GM23248 (cell line): ENCODE results near the gene ELAVL2. TPM values are rescaled to one million over a fixed set of nuclear protein-coding genes. Genes with fewer than 3 reads are reported as not detected.

Experiments
- DNase-seq: peaks from one replicate; pipeline ENCODE4 v3.0.0-alpha.2; 2015
- H2AFZ ChIP-seq: fragments of 200-600 bp; sonication (generic); 2 replicates; pipeline ENCODE4 v1.6.1; 2016; ENCODE audit warnings: antibody characterized with exemption
- H3F3A ChIP-seq: fragments of 200-600 bp; sonication (generic); 2 replicates; pipeline ENCODE4 v1.6.1; 2016; ENCODE audit warnings: mild to moderate bottlenecking, antibody characterized with exemption, mixed run types; ENCODE audit not compliant: insufficient read depth
- H3K27ac ChIP-seq: fragments of 200-600 bp; sonication (generic); 2 replicates; pipeline ENCODE4 v1.5.1; 2016; ENCODE audit warnings: mild to moderate bottlenecking
- H3K27me3 ChIP-seq: fragments of 200-600 bp; sonication (generic); replicated peaks from 2 replicates; pipeline ENCODE4 v1.6.1; 2016; ENCODE audit warnings: mild to moderate bottlenecking; ENCODE audit not compliant: insufficient read depth
- H3K36me3 ChIP-seq: fragments of 200-600 bp; sonication (generic); 2 replicates; pipeline ENCODE4 v1.6.1; 2016; ENCODE audit warnings: low read depth, mild to moderate bottlenecking
- H3K4me1 ChIP-seq: fragments of 200-600 bp; sonication (generic); 2 replicates; pipeline ENCODE4 v1.6.1; 2016; ENCODE audit warnings: mild to moderate bottlenecking; ENCODE audit not compliant: insufficient read depth
- H3K4me2 ChIP-seq: fragments of 200-600 bp; sonication (generic); one replicate; pipeline ENCODE4 v1.6.1; 2016; ENCODE audit warnings: mild to moderate bottlenecking; ENCODE audit not compliant: unreplicated experiment
- H3K4me3 ChIP-seq: fragments of 200-600 bp; sonication (generic); 2 replicates; pipeline ENCODE4 v1.5.1; 2016; ENCODE audit warnings: mild to moderate bottlenecking
- H3K79me2 ChIP-seq: fragments of 200-600 bp; sonication (generic); 2 replicates; pipeline ENCODE4 v1.6.1; 2016; ENCODE audit warnings: mild to moderate bottlenecking; ENCODE audit not compliant: insufficient read depth
- H3K9ac ChIP-seq: fragments of 200-600 bp; sonication (generic); 2 replicates; pipeline ENCODE4 v1.6.1; 2016; ENCODE audit warnings: mild to moderate bottlenecking
- H3K9me2 ChIP-seq: fragments of 200-600 bp; sonication (generic); 2 replicates; pipeline ENCODE4 v1.6.1; 2016; ENCODE audit warnings: mixed run types, mild to moderate bottlenecking, moderate library complexity; ENCODE audit not compliant: insufficient read depth
- H3K9me3 ChIP-seq: fragments of 200-600 bp; sonication (generic); one replicate; pipeline ENCODE4 v1.6.1; 2017; ENCODE audit warnings: low read depth
- H4K20me1 ChIP-seq: fragments of 200-600 bp; sonication (generic); 2 replicates; pipeline ENCODE4 v1.6.0; 2016; ENCODE audit not compliant: insufficient read depth
- EZH2 ChIP-seq: fragments of 200-600 bp; sonication (generic); IDR thresholded peaks from 2 replicates; pipeline ENCODE4 v1.6.1; 2018; ENCODE audit warnings: antibody characterized with exemption, mild to moderate bottlenecking; ENCODE audit not compliant: insufficient read depth, poor library complexity, severe bottlenecking
- EZH2phosphoT487 ChIP-seq: fragments of 200-600 bp; sonication (generic); IDR thresholded peaks from 2 replicates; pipeline ENCODE4 v1.6.1; 2018; ENCODE audit warnings: antibody characterized with exemption, moderate library complexity, mild to moderate bottlenecking, low read depth; ENCODE audit not compliant: insufficient read depth
- WGBS, 2 experiments: methylation state at CpG; one replicate each; pipeline ENCODE4 v1.1.6; 2015 to 2017; ENCODE audit warnings: low lambda C conversion rate in 2 of 2, low coverage in 1 of 2; ENCODE audit errors: missing lambda C conversion rate in 2 of 2; 5-methylcytosine and 5-hydroxymethylcytosine counted together
- in situ Hi-C: fragments of 300-500 bp; cut with MboI; formaldehyde crosslinking; loops from 2 replicates; pipeline ENCODE4 v1.15.0; 2020
- polyA plus RNA-seq: library from polyadenylated mRNA; unstranded; fragments of >200 nt; fragmentation: Nextera tagmentation; extraction: Ambion mirVana; gene quantifications from 2 replicates; pipeline ENCODE4 v1.2.1, GENCODE V29; 2016
- total RNA-seq: library from RNA; depleted of rRNA; stranded (reverse); fragments of >200 nt; shearing (Covaris generic); gene quantifications from 2 replicates; pipeline ENCODE4 v1.2.3, GENCODE V29; 2014

The ELAVL2 gene
- total and polyA plus RNA-seq, 2 experiments from 2014 or later, result 0.08 TPM; not detected in 1

DNA sequence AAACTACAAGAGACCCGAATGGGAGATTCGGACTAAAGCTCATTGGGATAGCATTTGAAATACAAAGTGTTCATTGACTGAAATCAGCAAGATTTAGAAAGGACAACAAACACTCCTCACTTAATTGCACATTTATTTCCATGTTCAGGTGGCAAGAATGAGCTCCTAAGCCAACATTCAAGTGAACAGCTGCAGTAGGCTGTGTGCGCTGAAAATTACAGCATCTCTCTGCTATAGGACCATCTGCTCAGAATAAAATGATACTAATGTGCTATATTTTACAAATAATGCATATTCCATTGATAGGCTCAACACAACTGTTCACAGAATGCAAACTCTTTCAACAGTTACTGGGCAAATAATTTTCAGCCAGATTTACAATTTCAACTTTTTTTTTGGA, 61.8 kb downstream of the ELAVL2 start:
- in situ Hi-C loops, result no loop called here
- no peaks in the 10 kb centered on the region for H3K9me3 ChIP-seq
- H3K4me3 ChIP-seq, result no peak overlapping the region
- H3K79me2 ChIP-seq, result no peaks in the 10 kb centered on the region
- H2AFZ ChIP-seq, result no peak overlapping the region
- no peaks in the 10 kb centered on the region for H3K9me2 ChIP-seq
- no peak overlapping the region for H3K27ac ChIP-seq
- no peaks in the 10 kb centered on the region for H4K20me1 ChIP-seq
- no peak for DNase-seq
- H3K9ac ChIP-seq, result no peak overlapping the region
- no peak for TF ChIP-seq EZH2
- TF ChIP-seq EZH2phosphoT487, result no peak
- no peaks in the 10 kb centered on the region for H3F3A ChIP-seq
- WGBS, 2 experiments, result 48 to 55% methylated on average over 3 of the region's 3 CpGs
- H3K4me2 ChIP-seq, result no peak overlapping the region
- no peaks in the 10 kb centered on the region for H3K36me3 ChIP-seq
- H3K4me1 ChIP-seq, result no peaks in the 10 kb centered on the region; the same call in 1 of the 2 replicates
- no peaks in the 10 kb centered on the region for H3K27me3 ChIP-seq

DNA sequence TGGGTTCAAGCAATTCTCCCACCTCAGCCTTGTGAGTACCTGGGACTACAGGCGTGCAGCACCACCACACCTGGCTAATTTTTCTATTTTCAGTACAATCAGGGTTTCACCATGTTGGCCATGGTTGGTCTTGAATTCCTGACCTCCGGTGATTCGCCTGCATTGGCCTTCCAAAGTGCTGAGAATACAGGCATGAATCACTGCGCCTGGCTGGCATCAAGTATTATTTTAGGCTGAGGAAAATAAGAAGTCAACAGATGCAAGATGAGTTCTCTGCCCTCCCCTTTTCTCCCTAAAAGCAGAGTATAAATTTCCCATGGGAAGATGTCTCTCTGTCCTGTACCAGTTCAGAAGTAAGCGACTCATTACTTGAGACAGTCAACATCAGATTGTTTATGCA, 71.5 kb downstream of the ELAVL2 start:
- 32 to 45% methylated on average over 5 of the region's 5 CpGs for WGBS, 2 experiments
- no peaks in the 10 kb centered on the region for H3K36me3 ChIP-seq
- no peaks in the 10 kb centered on the region for H3K9me3 ChIP-seq
- H4K20me1 ChIP-seq, result no peaks in the 10 kb centered on the region
- H2AFZ ChIP-seq, result no peak overlapping the region
- no peak overlapping the region for H3K9ac ChIP-seq
- H3K4me3 ChIP-seq, result no peak overlapping the region
- no peak overlapping the region for H3K27ac ChIP-seq
- H3K4me1 ChIP-seq, result no peaks in the 10 kb centered on the region
- H3K4me2 ChIP-seq, result no peak overlapping the region
- DNase-seq, result no peak
- no peaks in the 10 kb centered on the region for H3K9me2 ChIP-seq
- in situ Hi-C loops, result no loop called here
- no peaks in the 10 kb centered on the region for H3K27me3 ChIP-seq
- TF ChIP-seq EZH2, result no peak
- TF ChIP-seq EZH2phosphoT487, result no peak
- H3F3A ChIP-seq, result no peaks in the 10 kb centered on the region
- H3K79me2 ChIP-seq, result no peaks in the 10 kb centered on the region

DNA sequence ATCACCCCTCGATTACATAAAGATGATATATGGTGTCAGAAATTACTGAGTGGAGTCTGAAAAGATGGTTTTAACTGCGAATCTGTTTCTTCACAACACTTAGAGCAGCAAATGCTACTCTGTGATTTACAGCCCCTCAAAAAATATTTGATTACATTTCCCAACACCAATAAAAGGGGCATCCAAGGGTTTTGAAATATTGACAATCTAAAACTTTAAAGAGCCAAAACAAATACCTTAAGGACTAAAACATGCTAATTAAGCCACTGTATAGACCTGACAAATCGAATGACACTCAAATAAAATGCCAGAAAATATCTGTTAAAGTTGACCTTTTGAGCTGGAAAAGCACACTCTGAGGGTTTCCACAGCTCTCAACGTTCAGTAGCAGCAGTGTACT, 73.2 kb downstream of the ELAVL2 start:
- in situ Hi-C loops, result no loop called here
- Histone ChIP-seq H3K4me2 (no peak overlapping the region), H3K9me3 (no peaks in the 10 kb centered on the region), H3K36me3 (no peaks in the 10 kb centered on the region), H3F3A (no peaks in the 10 kb centered on the region), H4K20me1 (no peaks in the 10 kb centered on the region), H3K27ac (no peak overlapping the region), H3K4me3 (no peak overlapping the region), H2AFZ (no peak overlapping the region), H3K79me2 (no peaks in the 10 kb centered on the region), H3K9me2 (no peaks in the 10 kb centered on the region), H3K9ac (no peak overlapping the region), H3K4me1 (no peaks in the 10 kb centered on the region), H3K27me3 (no peaks in the 10 kb centered on the region)
- DNase-seq, result no peak
- 4 to 11% methylated on average over 4 of the region's 4 CpGs for WGBS, 2 experiments
- no peak for TF ChIP-seq EZH2
- no peak for TF ChIP-seq EZH2phosphoT487

DNA sequence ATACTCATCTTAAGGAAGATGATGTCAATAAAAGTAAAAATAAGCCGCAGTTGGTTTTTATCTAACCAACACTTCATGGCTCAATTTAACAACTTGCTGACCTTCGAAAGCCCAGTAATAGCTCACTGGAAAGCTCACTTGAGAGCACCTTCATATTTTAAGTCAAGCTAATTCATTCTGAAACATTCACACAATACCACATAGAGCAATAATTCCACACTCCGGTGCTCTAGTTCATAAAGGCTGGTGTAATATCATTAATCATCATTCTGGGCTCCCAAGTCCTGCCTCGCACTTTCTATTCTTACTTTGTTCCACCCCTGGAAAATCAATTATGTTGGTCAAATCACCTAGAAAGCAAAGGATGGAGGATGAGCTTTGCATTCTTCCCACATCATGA, 74.4 kb downstream of the ELAVL2 start:
- Histone ChIP-seq H3K4me3 (no peak overlapping the region), H3K79me2 (no peaks in the 10 kb centered on the region), H2AFZ (no peak overlapping the region), H3K4me2 (no peak overlapping the region), H3K4me1 (no peaks in the 10 kb centered on the region), H3K27ac (no peak overlapping the region), H3K9me2 (no peaks in the 10 kb centered on the region), H3K36me3 (no peaks in the 10 kb centered on the region), H4K20me1 (no peaks in the 10 kb centered on the region), H3K9ac (no peak overlapping the region), H3K27me3 (no peaks in the 10 kb centered on the region), H3F3A (no peaks in the 10 kb centered on the region), H3K9me3 (no peaks in the 10 kb centered on the region)
- DNase-seq, result no peak
- in situ Hi-C loops, result no loop called here
- TF ChIP-seq EZH2, result no peak
- TF ChIP-seq EZH2phosphoT487, result no peak
- 34 to 41% methylated on average over 4 of the region's 4 CpGs for WGBS, 2 experiments

DNA sequence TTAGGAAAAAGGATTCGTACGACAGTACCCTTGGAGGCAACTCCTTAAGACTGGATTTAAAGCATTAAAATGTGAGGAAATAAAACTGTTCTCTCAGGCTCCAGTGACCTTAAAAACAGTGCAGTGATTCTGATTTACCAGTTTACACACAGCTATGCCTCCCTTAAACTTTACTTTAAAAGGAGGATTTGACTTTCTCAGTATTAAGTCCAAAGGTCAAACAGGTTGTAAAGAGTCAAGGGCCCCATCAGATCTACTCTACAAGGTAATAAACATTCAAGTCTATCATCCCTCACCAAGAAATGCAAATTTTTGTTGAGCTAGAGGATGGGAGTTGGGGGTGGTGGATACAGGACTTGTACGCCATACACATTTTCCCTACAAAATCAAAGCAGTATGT, 75.2 kb downstream of the ELAVL2 start:
- Histone ChIP-seq H3K9ac (no peak overlapping the region), H3K9me3 (no peaks in the 10 kb centered on the region), H3K4me1 (no peaks in the 10 kb centered on the region), H4K20me1 (no peaks in the 10 kb centered on the region), H3K9me2 (no peaks in the 10 kb centered on the region), H3K36me3 (no peaks in the 10 kb centered on the region), H3K27ac (no peak overlapping the region), H3F3A (no peaks in the 10 kb centered on the region), H2AFZ (no peak overlapping the region), H3K79me2 (no peaks in the 10 kb centered on the region), H3K4me2 (no peak overlapping the region), H3K27me3 (no peaks in the 10 kb centered on the region), H3K4me3 (no peak overlapping the region)
- no peak for DNase-seq
- TF ChIP-seq EZH2 (no peak), EZH2phosphoT487 (no peak)
- in situ Hi-C loops, result no loop called here
- 26 to 27% methylated on average over 3 of the region's 3 CpGs for WGBS, 2 experiments
